Progenitor cell of endocrine pancreas (in vitro differentiated cells): ENCODE results near the gene TMEM135. TPM values are rescaled to one million over a fixed set of nuclear protein-coding genes. Genes with fewer than 3 reads are reported as not detected.

Experiments used
- DNase-seq: peaks from one replicate; pipeline ENCODE4 v3.0.0; 2021; ENCODE audit warnings: low spot score; ENCODE audit not compliant: unreplicated experiment
- H3K27ac Mint-ChIP-seq: 2 replicates; pipeline ENCODE4 v1.8.0; 2021; ENCODE audit warnings: mild to moderate bottlenecking, moderate library complexity, mixed read lengths
- H3K27me3 Mint-ChIP-seq: 2 replicates; pipeline ENCODE4 v1.8.0; 2021; ENCODE audit warnings: mixed read lengths
- H3K36me3 Mint-ChIP-seq: 2 replicates; pipeline ENCODE4 v1.8.0; 2022; ENCODE audit warnings: mixed read lengths; ENCODE audit not compliant: insufficient read depth
- H3K4me1 Mint-ChIP-seq: 2 replicates; pipeline ENCODE4 v1.8.0; 2021; ENCODE audit warnings: low read depth, mixed read lengths
- H3K4me3 Mint-ChIP-seq: 2 replicates; pipeline ENCODE4 v1.8.0; 2021; ENCODE audit warnings: low read depth, mild to moderate bottlenecking, moderate library complexity, mixed read lengths
- H3K9me3 Mint-ChIP-seq: 2 replicates; pipeline ENCODE4 v1.8.0; 2021; ENCODE audit warnings: low read depth, mixed read lengths
- CTCF ChIP-seq: fragments of 200-600 bp; sonication (generic); IDR thresholded peaks from one replicate; pipeline ENCODE4 v1.5.0; 2021; ENCODE audit warnings: antibody characterized with exemption, mild to moderate bottlenecking; ENCODE audit not compliant: unreplicated experiment
- total RNA-seq: library from RNA; stranded (reverse); gene quantifications from 2 replicates; pipeline ENCODE4 v1.2.1, GENCODE V29; 2021

The TMEM135 gene
- total RNA-seq, 1 donor from 2014 or later = 33.0 TPM

GRCh38 chr11:87320123-87320522, 282.4 kb downstream of the TMEM135 start:
- Mint-ChIP-seq H3K27me3 (no peaks in the 10 kb centered on the region), H3K27ac (no peak overlapping the region), H3K4me3 (no peak overlapping the region), H3K36me3 (peaks cover 2% of the 10 kb centered on the region), H3K4me1 (peaks cover 4% of the 10 kb centered on the region), H3K9me3 (no peaks in the 10 kb centered on the region)
- no peak for TF ChIP-seq CTCF
- DNase-seq = no peak

GRCh38 chr11:87322568-87322967, 284.8 kb downstream of the TMEM135 start:
- Mint-ChIP-seq H3K4me1 (no peaks in the 10 kb centered on the region), H3K36me3 (peaks cover 4% of the 10 kb centered on the region), H3K27ac (no peak overlapping the region), H3K9me3 (no peaks in the 10 kb centered on the region), H3K4me3 (no peak overlapping the region), H3K27me3 (no peaks in the 10 kb centered on the region)
- DNase-seq = no peak
- no peak for TF ChIP-seq CTCF

- no peak for TF ChIP-seq CTCF
These were observed 286.2 kb downstream of the TMEM135 start for GRCh38 chr11:87323899-87324298.

GRCh38 chr11:87324817-87325489, 287.2 kb downstream of the TMEM135 start:
- Mint-ChIP-seq H3K4me1 (no peaks in the 10 kb centered on the region), H3K36me3 (peaks cover 4% of the 10 kb centered on the region), H3K4me3 (no peak overlapping the region), H3K27ac (no peak overlapping the region), H3K9me3 (no peaks in the 10 kb centered on the region), H3K27me3 (no peaks in the 10 kb centered on the region)
- DNase-seq = no peak
- no peak for TF ChIP-seq CTCF

More at GRCh38 chr11:87323899-87324298, 286.2 kb downstream of the TMEM135 start:
- Mint-ChIP-seq H3K4me3 (no peak overlapping the region), H3K4me1 (no peaks in the 10 kb centered on the region), H3K9me3 (no peaks in the 10 kb centered on the region), H3K27ac (no peak overlapping the region), H3K36me3 (peaks cover 4% of the 10 kb centered on the region), H3K27me3 (no peaks in the 10 kb centered on the region)
- no peak for DNase-seq

- DNase-seq = no peak
- Mint-ChIP-seq H3K4me1 (peaks cover 2% of the 10 kb centered on the region), H3K27me3 (no peaks in the 10 kb centered on the region), H3K4me3 (no peak overlapping the region), H3K27ac (no peak overlapping the region), H3K9me3 (no peaks in the 10 kb centered on the region), H3K36me3 (peaks cover 4% of the 10 kb centered on the region)
- no peak for TF ChIP-seq CTCF
These were observed 287.7 kb downstream of the TMEM135 start for GRCh38 chr11:87325490-87325872.
